ENCODE results near the gene CD101.

Gene CD101

DNA sequence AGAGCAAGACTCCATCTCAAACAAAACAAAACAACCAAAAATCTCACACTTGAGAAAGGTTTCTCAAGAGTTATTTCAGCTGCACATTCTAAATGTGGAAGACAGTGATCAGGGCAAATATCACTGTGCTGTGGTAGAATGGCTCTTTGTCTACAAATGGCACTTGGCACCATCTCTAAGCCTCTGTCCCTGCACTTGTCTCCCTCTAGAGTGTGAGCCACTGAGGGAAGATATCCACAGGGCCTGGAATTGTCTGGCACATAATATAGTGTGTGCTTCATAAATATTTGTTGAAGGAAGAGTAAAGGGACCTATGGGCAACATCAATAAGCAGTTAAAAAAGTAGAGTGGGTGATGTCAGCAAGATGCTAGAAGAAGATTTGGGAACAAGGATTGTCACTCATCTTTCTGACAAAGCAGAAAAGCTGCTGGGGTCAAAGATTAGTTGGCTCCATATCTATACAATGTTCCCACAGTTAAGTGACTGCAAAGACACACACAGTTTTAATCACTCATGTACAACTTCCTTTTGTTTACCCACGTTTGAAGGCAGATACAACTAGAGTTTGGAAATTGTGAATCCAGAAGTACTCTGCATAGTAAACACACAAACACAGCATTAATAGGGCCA is 19.1 kb downstream of the CD101 start:
- Histone ChIP-seq H3K4me3 (ENCODE audit: low read depth in 1 of 2, low read length in 2 of 2) (no peak overlapping the region), H3K27ac (ENCODE audit: low read length) (no peak overlapping the region)

GRCh38 chr1:117022114-117022513 is 20.6 kb downstream of the CD101 start:
- H3K4me3 ChIP-seq (ENCODE audit: low read depth in 1 of 2, low read length in 2 of 2) = no peak overlapping the region
- no peaks in the 10 kb centered on the region for H3K9me3 ChIP-seq (ENCODE audit: control insufficient read depth in 1 of 2, low read length in 2 of 2)
- H3K36me3 ChIP-seq (ENCODE audit: control insufficient read depth in 1 of 2, insufficient read depth in 2 of 2, low read length in 2 of 2) = peaks cover 0 to 7% of the 10 kb centered on the region in 2 donors
- no peaks in the 10 kb centered on the region for H3K27me3 ChIP-seq (ENCODE audit: low read depth, low read length)
- H3K27ac ChIP-seq (ENCODE audit: low read length) = no peak overlapping the region
- no peaks in the 10 kb centered on the region for H3K4me1 ChIP-seq (ENCODE audit: control insufficient read depth in 1 of 2, insufficient read depth in 2 of 2, low read length in 2 of 2)

More for the DNA sequence above, 19.1 kb downstream of the CD101 start:
- peaks cover 0 to 6% of the 10 kb centered on the region in 2 donors for H3K36me3 ChIP-seq (ENCODE audit: control insufficient read depth in 1 of 2, insufficient read depth in 2 of 2, low read length in 2 of 2)
- H3K9me3 ChIP-seq (ENCODE audit: control insufficient read depth in 1 of 2, low read length in 2 of 2) = no peaks in the 10 kb centered on the region
- no peaks in the 10 kb centered on the region for H3K4me1 ChIP-seq (ENCODE audit: control insufficient read depth in 1 of 2, insufficient read depth in 2 of 2, low read length in 2 of 2)
- no peaks in the 10 kb centered on the region for H3K27me3 ChIP-seq (ENCODE audit: low read depth, low read length)

GRCh38 chr1:117025568-117025967 is 24.0 kb downstream of the CD101 start:
- Histone ChIP-seq H3K4me3 (ENCODE audit: low read depth in 1 of 2, low read length in 2 of 2) (no peak overlapping the region), H3K27ac (ENCODE audit: low read length) (no peak overlapping the region), H3K9me3 (ENCODE audit: control insufficient read depth in 1 of 2, low read length in 2 of 2) (no peaks in the 10 kb centered on the region), H3K27me3 (ENCODE audit: low read depth, low read length) (no peaks in the 10 kb centered on the region), H3K4me1 (ENCODE audit: control insufficient read depth in 1 of 2, insufficient read depth in 2 of 2, low read length in 2 of 2) (no peaks in the 10 kb centered on the region), H3K36me3 (ENCODE audit: control insufficient read depth in 1 of 2, insufficient read depth in 2 of 2, low read length in 2 of 2) (peaks cover 0 to 4% of the 10 kb centered on the region in 2 donors)

DNA sequence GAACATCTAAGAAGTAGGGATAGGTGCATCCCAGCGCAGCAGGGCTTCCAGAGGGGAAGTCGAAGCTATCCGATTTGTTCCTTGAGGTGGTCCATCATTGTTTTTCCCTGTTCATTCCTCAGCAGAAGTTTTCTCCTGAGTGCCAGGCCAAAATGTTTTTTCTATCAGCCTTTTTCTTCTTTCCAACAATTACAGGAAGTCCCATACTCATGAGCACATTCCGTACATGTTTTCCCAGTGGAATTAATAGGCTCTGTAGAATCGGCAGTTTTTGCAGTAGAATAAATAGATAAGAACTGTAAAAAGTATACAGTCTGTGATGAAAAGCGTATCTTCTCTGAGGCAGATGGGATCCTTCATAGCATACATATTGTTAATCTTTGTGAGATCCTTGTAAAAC is 24.8 kb downstream of the CD101 start:
- Histone ChIP-seq H3K4me1 (ENCODE audit: control insufficient read depth in 1 of 2, insufficient read depth in 2 of 2, low read length in 2 of 2) (no peaks in the 10 kb centered on the region), H3K27ac (ENCODE audit: low read length) (no peak overlapping the region), H3K9me3 (ENCODE audit: control insufficient read depth in 1 of 2, low read length in 2 of 2) (no peaks in the 10 kb centered on the region), H3K36me3 (ENCODE audit: control insufficient read depth in 1 of 2, insufficient read depth in 2 of 2, low read length in 2 of 2) (peaks cover 0 to 4% of the 10 kb centered on the region in 2 donors), H3K27me3 (ENCODE audit: low read depth, low read length) (no peaks in the 10 kb centered on the region), H3K4me3 (ENCODE audit: low read depth in 1 of 2, low read length in 2 of 2) (no peak overlapping the region)

DNA sequence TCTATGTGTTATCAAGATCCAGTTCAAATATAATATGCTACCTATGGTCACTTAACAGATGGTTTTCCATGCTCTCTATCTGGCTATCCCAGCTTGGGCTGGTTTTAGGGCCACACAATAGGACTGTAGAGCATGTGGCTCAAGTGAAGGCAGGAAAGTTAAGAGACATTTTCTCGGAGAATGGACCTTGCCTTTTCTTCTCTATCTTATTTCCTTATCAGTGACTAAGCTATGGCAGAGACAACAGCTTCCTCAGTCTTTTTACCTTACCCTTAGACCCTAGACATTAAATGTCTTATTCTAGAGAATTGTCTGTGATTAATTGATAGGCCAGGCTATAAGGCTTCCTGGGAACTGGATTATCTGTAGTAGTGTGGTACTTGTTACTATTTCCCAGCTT is 28.1 kb downstream of the CD101 start:
- Histone ChIP-seq H3K36me3 (ENCODE audit: control insufficient read depth in 1 of 2, insufficient read depth in 2 of 2, low read length in 2 of 2) (peaks cover 0 to 4% of the 10 kb centered on the region in 2 donors), H3K27me3 (ENCODE audit: low read depth, low read length) (no peaks in the 10 kb centered on the region), H3K9me3 (ENCODE audit: control insufficient read depth in 1 of 2, low read length in 2 of 2) (no peaks in the 10 kb centered on the region), H3K4me1 (ENCODE audit: control insufficient read depth in 1 of 2, insufficient read depth in 2 of 2, low read length in 2 of 2) (no peaks in the 10 kb centered on the region), H3K4me3 (ENCODE audit: low read depth in 1 of 2, low read length in 2 of 2) (no peak overlapping the region), H3K27ac (ENCODE audit: low read length) (no peak overlapping the region)

DNA sequence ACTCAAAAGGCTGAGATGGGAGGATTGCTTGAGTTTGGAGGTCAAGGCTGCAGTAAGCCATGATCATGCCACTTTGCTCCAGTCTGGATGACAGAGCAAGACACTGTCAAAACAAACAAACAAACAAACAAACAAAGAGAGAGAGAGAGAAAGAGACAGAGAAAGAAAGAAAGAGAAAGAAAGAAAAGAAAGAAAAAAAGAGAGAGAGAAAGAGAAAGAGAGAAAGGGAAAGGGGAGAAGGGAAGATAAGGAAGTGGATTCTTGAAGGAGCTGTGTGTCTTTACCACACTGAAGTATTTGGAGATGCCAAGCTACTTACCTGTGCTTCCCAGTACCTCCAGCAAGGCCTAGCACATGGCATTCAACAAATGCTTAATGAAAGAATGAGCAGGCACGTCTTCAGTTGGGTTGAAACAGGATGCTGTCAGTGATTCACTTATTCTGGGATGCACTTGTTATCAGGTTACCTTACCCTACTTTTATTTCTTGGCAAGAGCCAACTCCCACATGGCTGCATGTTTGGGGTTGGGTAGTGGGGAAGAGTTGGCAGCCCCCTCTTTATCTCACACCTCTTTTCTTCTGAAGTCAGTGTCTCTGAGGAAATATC is 28.8 kb downstream of the CD101 start:
- Histone ChIP-seq H3K27me3 (ENCODE audit: low read depth, low read length) (no peaks in the 10 kb centered on the region), H3K36me3 (ENCODE audit: control insufficient read depth in 1 of 2, insufficient read depth in 2 of 2, low read length in 2 of 2) (peaks cover 0 to 3% of the 10 kb centered on the region in 2 donors), H3K9me3 (ENCODE audit: control insufficient read depth in 1 of 2, low read length in 2 of 2) (no peaks in the 10 kb centered on the region), H3K4me1 (ENCODE audit: control insufficient read depth in 1 of 2, insufficient read depth in 2 of 2, low read length in 2 of 2) (no peaks in the 10 kb centered on the region), H3K27ac (ENCODE audit: low read length) (no peak overlapping the region), H3K4me3 (ENCODE audit: low read depth in 1 of 2, low read length in 2 of 2) (no peak overlapping the region)

DNA sequence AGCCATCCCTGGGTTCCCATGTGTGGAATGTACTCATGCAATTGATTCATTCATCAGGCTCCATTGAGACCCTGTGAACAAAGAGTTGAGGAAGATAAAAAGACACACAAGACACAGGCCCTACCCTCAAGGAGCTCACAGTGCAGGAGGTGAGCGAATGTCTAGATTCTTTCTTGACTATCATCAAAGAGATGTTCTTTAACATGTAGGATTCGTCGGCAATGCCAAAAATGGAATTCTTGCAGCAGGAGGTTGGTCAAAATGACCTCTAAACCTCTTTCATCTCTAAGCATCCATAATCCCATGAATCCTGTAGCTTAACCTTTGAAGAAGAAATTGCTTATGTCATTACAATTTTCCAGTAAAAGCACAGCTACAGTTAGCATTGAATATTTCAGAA is 30.7 kb downstream of the CD101 start:
- Histone ChIP-seq H3K27ac (ENCODE audit: low read length) (no peak overlapping the region), H3K4me3 (ENCODE audit: low read depth in 1 of 2, low read length in 2 of 2) (no peak overlapping the region), H3K9me3 (ENCODE audit: control insufficient read depth in 1 of 2, low read length in 2 of 2) (no peaks in the 10 kb centered on the region), H3K36me3 (ENCODE audit: control insufficient read depth in 1 of 2, insufficient read depth in 2 of 2, low read length in 2 of 2) (no peaks in the 10 kb centered on the region), H3K27me3 (ENCODE audit: low read depth, low read length) (no peaks in the 10 kb centered on the region), H3K4me1 (ENCODE audit: control insufficient read depth in 1 of 2, insufficient read depth in 2 of 2, low read length in 2 of 2) (no peaks in the 10 kb centered on the region)

DNA sequence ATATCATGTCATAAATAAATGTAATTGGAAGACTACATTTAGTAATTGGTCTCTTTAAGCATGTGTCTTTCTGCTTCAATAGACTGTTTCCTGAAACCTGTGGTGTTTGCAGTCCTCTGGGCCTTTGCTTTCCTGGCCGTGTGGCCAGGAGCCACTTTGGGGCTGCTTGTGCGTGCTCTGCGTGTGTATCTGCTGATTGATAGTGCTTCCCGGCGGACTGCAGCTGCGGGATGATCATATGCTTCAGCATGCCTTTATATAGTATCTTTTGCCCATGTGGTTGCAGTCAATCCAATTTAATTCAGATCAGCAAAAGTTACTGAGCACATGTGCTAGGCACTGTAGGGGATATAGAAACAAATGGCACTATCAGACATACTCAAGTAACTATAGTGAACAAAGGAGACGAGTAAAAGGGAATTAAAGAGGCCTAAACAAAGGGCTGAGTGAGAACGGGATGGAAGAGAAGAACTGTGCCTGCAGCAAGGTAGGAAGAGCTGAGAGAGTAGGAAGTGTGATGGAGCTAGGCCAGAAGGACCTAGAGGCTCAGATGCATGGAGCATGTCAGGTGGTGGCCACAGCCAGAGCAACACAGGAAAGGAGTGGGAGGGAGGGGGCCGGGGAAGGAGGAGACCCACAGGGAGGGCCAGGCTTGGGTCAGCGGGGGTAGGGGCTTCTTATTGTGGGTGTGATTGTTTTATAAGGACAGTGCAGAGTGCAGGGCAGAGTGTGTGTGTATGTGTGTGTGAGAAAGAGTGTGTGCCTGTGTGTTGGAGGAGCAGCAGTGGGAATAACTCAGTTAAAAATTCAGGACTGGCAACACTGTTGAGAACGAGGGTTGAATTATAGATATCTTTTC is 31.4 kb downstream of the CD101 start:
- no peaks in the 10 kb centered on the region for H3K36me3 ChIP-seq (ENCODE audit: control insufficient read depth in 1 of 2, insufficient read depth in 2 of 2, low read length in 2 of 2)
- H3K27ac ChIP-seq (ENCODE audit: low read length) = no peak overlapping the region
- H3K4me1 ChIP-seq (ENCODE audit: control insufficient read depth in 1 of 2, insufficient read depth in 2 of 2, low read length in 2 of 2) = no peaks in the 10 kb centered on the region
- no peaks in the 10 kb centered on the region for H3K27me3 ChIP-seq (ENCODE audit: low read depth, low read length)
- no peak overlapping the region for H3K4me3 ChIP-seq (ENCODE audit: low read depth in 1 of 2, low read length in 2 of 2)
- no peaks in the 10 kb centered on the region for H3K9me3 ChIP-seq (ENCODE audit: control insufficient read depth in 1 of 2, low read length in 2 of 2)

DNA sequence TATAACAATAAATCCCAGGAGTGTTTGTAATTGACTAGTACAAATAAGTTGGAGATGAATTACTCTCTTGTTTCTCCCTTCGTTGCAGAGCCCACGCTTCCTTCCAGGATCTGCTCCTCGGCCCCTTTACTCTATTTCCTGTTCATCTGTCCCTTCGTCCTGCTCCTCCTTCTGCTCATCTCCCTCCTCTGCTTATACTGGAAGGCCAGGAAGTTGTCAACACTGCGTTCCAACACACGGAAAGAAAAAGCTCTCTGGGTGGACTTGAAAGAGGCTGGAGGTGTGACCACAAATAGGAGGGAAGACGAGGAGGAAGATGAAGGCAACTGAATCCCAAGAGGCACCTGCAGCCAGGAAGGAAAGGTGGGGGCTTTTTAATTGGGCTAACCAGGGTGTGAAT is 32.2 kb downstream of the CD101 start:
- H3K36me3 ChIP-seq (ENCODE audit: control insufficient read depth in 1 of 2, insufficient read depth in 2 of 2, low read length in 2 of 2) = no peaks in the 10 kb centered on the region
- no peaks in the 10 kb centered on the region for H3K9me3 ChIP-seq (ENCODE audit: control insufficient read depth in 1 of 2, low read length in 2 of 2)
- H3K4me3 ChIP-seq (ENCODE audit: low read depth in 1 of 2, low read length in 2 of 2) = no peak overlapping the region
- H3K27me3 ChIP-seq (ENCODE audit: low read depth, low read length) = no peaks in the 10 kb centered on the region
- no peaks in the 10 kb centered on the region for H3K4me1 ChIP-seq (ENCODE audit: control insufficient read depth in 1 of 2, insufficient read depth in 2 of 2, low read length in 2 of 2)
- H3K27ac ChIP-seq (ENCODE audit: low read length) = no peak overlapping the region

DNA sequence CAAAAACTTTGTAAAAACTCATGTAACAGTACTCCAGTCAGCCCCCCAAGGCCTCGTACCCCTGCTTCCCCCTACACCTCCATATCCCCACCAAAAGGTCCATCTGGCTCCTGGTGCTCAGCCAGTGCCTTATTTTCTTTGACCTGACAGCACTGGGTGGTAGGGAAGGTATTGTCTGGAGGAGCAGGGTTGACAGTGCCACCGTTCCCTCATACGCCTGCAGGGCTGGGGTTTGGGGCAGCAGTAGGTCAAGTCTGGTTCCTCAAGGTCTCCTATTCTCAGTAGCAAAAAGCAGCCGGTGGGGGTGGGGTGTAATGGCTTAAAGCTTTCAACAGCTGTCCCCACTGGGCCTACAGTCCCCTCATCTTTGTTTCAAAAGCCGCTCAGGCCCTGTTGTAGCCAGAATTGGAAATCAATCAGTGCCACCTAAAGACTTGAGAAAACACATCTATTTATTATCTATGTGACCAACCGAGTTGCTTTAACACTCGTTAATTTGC is 33.3 kb downstream of the CD101 start:
- H3K4me3 ChIP-seq (ENCODE audit: low read depth in 1 of 2, low read length in 2 of 2) = no peak overlapping the region
- no peaks in the 10 kb centered on the region for H3K9me3 ChIP-seq (ENCODE audit: control insufficient read depth in 1 of 2, low read length in 2 of 2)
- no peaks in the 10 kb centered on the region for H3K36me3 ChIP-seq (ENCODE audit: control insufficient read depth in 1 of 2, insufficient read depth in 2 of 2, low read length in 2 of 2)
- no peak overlapping the region for H3K27ac ChIP-seq (ENCODE audit: low read length)
- no peaks in the 10 kb centered on the region for H3K27me3 ChIP-seq (ENCODE audit: low read depth, low read length)
- no peaks in the 10 kb centered on the region for H3K4me1 ChIP-seq (ENCODE audit: control insufficient read depth in 1 of 2, insufficient read depth in 2 of 2, low read length in 2 of 2)

DNA sequence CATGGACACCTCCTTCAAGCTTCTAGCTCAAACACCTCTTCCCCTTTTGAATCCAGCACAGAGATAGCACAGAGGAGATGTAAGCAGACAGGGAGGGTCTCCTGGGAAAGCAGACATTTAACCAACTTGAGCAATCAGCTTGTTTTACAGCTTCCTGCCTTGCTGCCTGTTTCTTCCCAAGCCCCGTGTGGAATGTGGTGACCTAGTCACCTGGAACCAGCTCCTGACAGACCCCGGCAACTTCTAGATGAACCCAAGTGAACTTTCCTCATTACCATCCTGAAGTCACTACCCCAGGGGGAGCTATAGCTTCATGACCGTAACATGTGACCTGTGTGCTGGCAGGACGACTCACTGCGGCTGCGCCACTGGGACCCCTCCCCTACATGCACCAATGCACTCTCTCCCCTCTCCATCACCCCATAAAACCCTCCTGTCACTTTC is 34.5 kb downstream of the CD101 start:
- H3K4me1 ChIP-seq (ENCODE audit: control insufficient read depth in 1 of 2, insufficient read depth in 2 of 2, low read length in 2 of 2) = no peaks in the 10 kb centered on the region
- H3K4me3 ChIP-seq (ENCODE audit: low read depth in 1 of 2, low read length in 2 of 2) = no peak overlapping the region
- H3K27ac ChIP-seq (ENCODE audit: low read length) = no peak overlapping the region
- no peaks in the 10 kb centered on the region for H3K27me3 ChIP-seq (ENCODE audit: low read depth, low read length)
- H3K9me3 ChIP-seq (ENCODE audit: control insufficient read depth in 1 of 2, low read length in 2 of 2) = no peaks in the 10 kb centered on the region
- no peaks in the 10 kb centered on the region for H3K36me3 ChIP-seq (ENCODE audit: control insufficient read depth in 1 of 2, insufficient read depth in 2 of 2, low read length in 2 of 2)

All from muscle layer of duodenum (tissue), 2 donors.